Sigmoid colon (tissue), 4 donors: ENCODE data around the gene PRMT3.

Source experiments
- CTCF ChIP-seq, 4 experiments: fragments of 450-650 bp in 3 of 4; fragments of 200-600 bp in 1 of 4; IDR thresholded peaks; one replicate each; pipeline ENCODE4 v1.5.1; 2016 to 2019; ENCODE audit warnings: antibody characterized with exemption in 4 of 4, mild to moderate bottlenecking in 3 of 4, moderate library complexity in 2 of 4
- EP300 ChIP-seq, 4 donors: sonication (generic); formaldehyde crosslinking; IDR thresholded peaks; one replicate each; pipeline ENCODE4 v1.6.1; 2017; ENCODE audit warnings: antibody characterized with exemption in 4 of 4
- POLR2AphosphoS5 ChIP-seq, 4 donors: sonication (generic); formaldehyde crosslinking; IDR thresholded peaks; one replicate each; pipeline ENCODE4 v1.6.1; 2017; ENCODE audit warnings: antibody characterized with exemption in 4 of 4

DNA sequence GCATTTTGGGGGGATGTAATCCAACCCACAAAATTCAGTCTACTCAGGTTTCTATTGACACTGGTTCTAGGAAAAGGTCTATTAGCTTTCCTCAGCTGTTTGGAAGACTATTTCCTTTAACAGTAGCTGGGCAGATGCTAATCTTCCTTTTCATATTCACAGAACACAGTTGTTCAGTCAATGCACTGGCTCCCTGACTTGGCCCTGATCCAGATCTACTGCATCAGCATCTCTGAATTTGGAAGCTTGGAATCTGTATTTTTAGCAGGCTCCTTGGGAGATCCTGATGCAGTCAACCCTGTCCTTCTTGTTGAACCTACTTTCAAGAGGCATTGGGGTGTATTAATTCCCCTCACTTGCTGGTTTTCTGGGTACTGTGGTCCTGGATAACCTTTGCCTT, 17.7 kb upstream of the PRMT3 start:
- TF ChIP-seq CTCF (IDR thresholded peaks at IDR 0.05) (no peak), POLR2AphosphoS5 (IDR thresholded peaks at IDR 0.05) (no peak), EP300 (IDR thresholded peaks at IDR 0.05) (no peak)
